Panc1 (cell line): ENCODE results near the gene SYTL5. TPM values are rescaled to one million over a fixed set of nuclear protein-coding genes. Genes with fewer than 3 reads are reported as not detected.

ENCODE experiments used
- ATAC-seq: fragments of 200-7000 bp; cut with Tn5 transposase; 2 replicates; pipeline ENCODE4 v1.9.1; 2020; ENCODE audit warnings: mild to moderate bottlenecking, moderate library complexity
- BruUV-seq: library from RNA; stranded (reverse); fragments of 400-500 nt; replicated peaks from 2 replicates; lab custom pipeline; 2021; lab: Mats Ljungman, UMichigan
- CTCF ChIA-PET: fragments of 300-600 bp; sonication (Branson Sonifier 250); formaldehyde crosslinking; loops from one replicate; lab custom pipeline; 2022; ENCODE audit warnings: antibody characterized with exemption; lab: Charles Lee
- POLR2A ChIA-PET: fragments of 300-600 bp; sonication (Branson Sonifier 250); formaldehyde crosslinking; loops from one replicate; lab custom pipeline; 2022; ENCODE audit warnings: antibody characterized with exemption; lab: Charles Lee
- DNase-seq: peaks from one replicate; pipeline ENCODE4 v3.0.0-alpha.2; 2010; ENCODE audit warnings: low read depth, low spot score
- H3K27ac ChIP-seq: 2 replicates; pipeline ENCODE4 v1.5.1; 2011; ENCODE audit warnings: mild to moderate bottlenecking, low read length, inconsistent platforms
- H3K27me3 ChIP-seq: fragments of 200-500 bp; sonication (Bioruptor generic); 2 replicates; pipeline ENCODE4 v1.6.0; 2014; ENCODE audit warnings: low read length, inconsistent platforms; ENCODE audit not compliant: control insufficient read depth, insufficient read depth
- H3K36me3 ChIP-seq: fragments of 200-500 bp; sonication (Bioruptor generic); 2 replicates; pipeline ENCODE4 v1.5.1; 2014; ENCODE audit warnings: inconsistent platforms, mild to moderate bottlenecking, low read length, moderate library complexity; ENCODE audit not compliant: control insufficient read depth, insufficient read depth
- H3K4me1 ChIP-seq: 2 replicates; pipeline ENCODE4 v1.5.1; 2011; ENCODE audit warnings: inconsistent platforms, mild to moderate bottlenecking, low read length, moderate library complexity; ENCODE audit not compliant: control insufficient read depth, insufficient read depth
- H3K4me3 ChIP-seq, 2 experiments: 2 replicates each; pipeline ENCODE4 v1.5.1; 2011 to 2012; ENCODE audit warnings: low read depth in 2 of 2, low read length in 2 of 2, mild to moderate bottlenecking in 2 of 2, inconsistent platforms in 1 of 2, moderate library complexity in 1 of 2
- H3K9me3 ChIP-seq: fragments of 200-500 bp; sonication (Bioruptor generic); 2 replicates; pipeline ENCODE4 v1.5.1; 2014; ENCODE audit warnings: low read depth, mild to moderate bottlenecking, inconsistent platforms, low read length, moderate library complexity; ENCODE audit not compliant: control insufficient read depth, insufficient read depth
- POLR2AphosphoS5 ChIP-seq: IDR thresholded peaks from 2 replicates; pipeline ENCODE4 v1.6.1; 2012; ENCODE audit warnings: mild to moderate bottlenecking, low read depth, low read length, moderate library complexity
- SIN3A ChIP-seq: IDR thresholded peaks from 2 replicates; pipeline ENCODE4 v1.6.1; 2012; ENCODE audit warnings: low read depth, mild to moderate bottlenecking, low read length, moderate library complexity, borderline replicate concordance; ENCODE audit not compliant: insufficient read depth
- TCF7L2 ChIP-seq: IDR thresholded peaks from 2 replicates; pipeline ENCODE4 v1.6.1; 2011; ENCODE audit warnings: mild to moderate bottlenecking, low read depth, low read length, inconsistent platforms
- in situ Hi-C: cut with HindIII; loops from 2 replicates; pipeline ENCODE4 v1.10.0; 2016; ENCODE audit warnings: low sequenced_read_pairs, low pct_unique_long_range_greater_than_20kb
- intact Hi-C: fragments of 100-400 bp; cut with micrococcal nuclease; formaldehyde crosslinking; loops from one replicate; pipeline ENCODE4 v1.10.0; 2022; ENCODE audit not compliant: unreplicated experiment
- total RNA-seq: library from RNA; stranded (reverse); gene quantifications from one replicate; pipeline ENCODE4 v1.2.1, GENCODE V29; 2021; ENCODE audit not compliant: unreplicated experiment
- TF ChIP-seq, protein P1 (sequence below), 2 experiments: IDR thresholded peaks; 2 replicates each; pipeline ENCODE4 v1.6.1; 2011 to 2012; ENCODE audit warnings: low read depth in 2 of 2, control low read depth in 1 of 2, low read length in 1 of 2, mild to moderate bottlenecking in 1 of 2, moderate library complexity in 1 of 2; ENCODE audit not compliant: insufficient read depth in 1 of 2
- TF ChIP-seq, protein P2 (sequence below): fragments of 450-650 bp; IDR thresholded peaks from 2 replicates; pipeline ENCODE4 v1.5.1; 2017; ENCODE audit warnings: mild to moderate bottlenecking

Gene SYTL5
- total RNA-seq, 1 experiment from 2014 or later, result 0.08 TPM

DNA sequence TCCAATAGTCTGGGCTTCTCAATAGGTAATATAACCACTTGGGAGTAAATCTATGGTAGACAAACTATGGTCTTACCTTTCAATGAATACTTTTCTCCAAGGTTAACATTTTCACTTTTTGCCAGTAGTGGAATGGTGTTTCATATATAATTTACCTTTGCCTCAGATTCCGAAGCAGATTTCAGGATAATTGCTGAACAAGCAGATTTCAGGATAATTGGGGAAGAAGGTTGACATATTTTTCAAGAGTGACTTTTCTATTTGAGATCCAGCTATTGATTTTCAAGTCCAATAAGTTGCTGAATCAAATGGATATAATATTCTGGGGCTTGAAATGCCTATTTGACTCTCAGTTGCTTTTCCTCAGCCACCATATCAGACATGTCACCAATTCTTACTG is 63.6 kb downstream of the SYTL5 start:
- no peak for DNase-seq
- in situ Hi-C loops (no loop called here), intact Hi-C loops (no loop called here)
- Histone ChIP-seq H3K9me3 (no peaks in the 10 kb centered on the region), H3K4me1 (no peaks in the 10 kb centered on the region), H3K27ac (no peak overlapping the region), H3K36me3 (no peaks in the 10 kb centered on the region), H3K27me3 (no peaks in the 10 kb centered on the region), H3K4me3 (no peak overlapping the region)
- POLR2A ChIA-PET, result no interaction called here
- CTCF ChIA-PET, result no interaction called here
- ATAC-seq, result no peak
- no TSS peak for BruUV-seq
- TF ChIP-seq, protein P1, sequence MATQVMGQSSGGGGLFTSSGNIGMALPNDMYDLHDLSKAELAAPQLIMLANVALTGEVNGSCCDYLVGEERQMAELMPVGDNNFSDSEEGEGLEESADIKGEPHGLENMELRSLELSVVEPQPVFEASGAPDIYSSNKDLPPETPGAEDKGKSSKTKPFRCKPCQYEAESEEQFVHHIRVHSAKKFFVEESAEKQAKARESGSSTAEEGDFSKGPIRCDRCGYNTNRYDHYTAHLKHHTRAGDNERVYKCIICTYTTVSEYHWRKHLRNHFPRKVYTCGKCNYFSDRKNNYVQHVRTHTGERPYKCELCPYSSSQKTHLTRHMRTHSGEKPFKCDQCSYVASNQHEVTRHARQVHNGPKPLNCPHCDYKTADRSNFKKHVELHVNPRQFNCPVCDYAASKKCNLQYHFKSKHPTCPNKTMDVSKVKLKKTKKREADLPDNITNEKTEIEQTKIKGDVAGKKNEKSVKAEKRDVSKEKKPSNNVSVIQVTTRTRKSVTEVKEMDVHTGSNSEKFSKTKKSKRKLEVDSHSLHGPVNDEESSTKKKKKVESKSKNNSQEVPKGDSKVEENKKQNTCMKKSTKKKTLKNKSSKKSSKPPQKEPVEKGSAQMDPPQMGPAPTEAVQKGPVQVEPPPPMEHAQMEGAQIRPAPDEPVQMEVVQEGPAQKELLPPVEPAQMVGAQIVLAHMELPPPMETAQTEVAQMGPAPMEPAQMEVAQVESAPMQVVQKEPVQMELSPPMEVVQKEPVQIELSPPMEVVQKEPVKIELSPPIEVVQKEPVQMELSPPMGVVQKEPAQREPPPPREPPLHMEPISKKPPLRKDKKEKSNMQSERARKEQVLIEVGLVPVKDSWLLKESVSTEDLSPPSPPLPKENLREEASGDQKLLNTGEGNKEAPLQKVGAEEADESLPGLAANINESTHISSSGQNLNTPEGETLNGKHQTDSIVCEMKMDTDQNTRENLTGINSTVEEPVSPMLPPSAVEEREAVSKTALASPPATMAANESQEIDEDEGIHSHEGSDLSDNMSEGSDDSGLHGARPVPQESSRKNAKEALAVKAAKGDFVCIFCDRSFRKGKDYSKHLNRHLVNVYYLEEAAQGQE (IDR thresholded peaks at IDR 0.05; ENCODE audit: insufficient read depth in 1 of 2, low read depth in 2 of 2, low read length in 1 of 2), result no peak
- TF ChIP-seq TCF7L2, result no peak
- TF ChIP-seq, protein P2, sequence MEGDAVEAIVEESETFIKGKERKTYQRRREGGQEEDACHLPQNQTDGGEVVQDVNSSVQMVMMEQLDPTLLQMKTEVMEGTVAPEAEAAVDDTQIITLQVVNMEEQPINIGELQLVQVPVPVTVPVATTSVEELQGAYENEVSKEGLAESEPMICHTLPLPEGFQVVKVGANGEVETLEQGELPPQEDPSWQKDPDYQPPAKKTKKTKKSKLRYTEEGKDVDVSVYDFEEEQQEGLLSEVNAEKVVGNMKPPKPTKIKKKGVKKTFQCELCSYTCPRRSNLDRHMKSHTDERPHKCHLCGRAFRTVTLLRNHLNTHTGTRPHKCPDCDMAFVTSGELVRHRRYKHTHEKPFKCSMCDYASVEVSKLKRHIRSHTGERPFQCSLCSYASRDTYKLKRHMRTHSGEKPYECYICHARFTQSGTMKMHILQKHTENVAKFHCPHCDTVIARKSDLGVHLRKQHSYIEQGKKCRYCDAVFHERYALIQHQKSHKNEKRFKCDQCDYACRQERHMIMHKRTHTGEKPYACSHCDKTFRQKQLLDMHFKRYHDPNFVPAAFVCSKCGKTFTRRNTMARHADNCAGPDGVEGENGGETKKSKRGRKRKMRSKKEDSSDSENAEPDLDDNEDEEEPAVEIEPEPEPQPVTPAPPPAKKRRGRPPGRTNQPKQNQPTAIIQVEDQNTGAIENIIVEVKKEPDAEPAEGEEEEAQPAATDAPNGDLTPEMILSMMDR, result no peak
- no peak for TF ChIP-seq SIN3A
- no peak for TF ChIP-seq POLR2AphosphoS5

DNA sequence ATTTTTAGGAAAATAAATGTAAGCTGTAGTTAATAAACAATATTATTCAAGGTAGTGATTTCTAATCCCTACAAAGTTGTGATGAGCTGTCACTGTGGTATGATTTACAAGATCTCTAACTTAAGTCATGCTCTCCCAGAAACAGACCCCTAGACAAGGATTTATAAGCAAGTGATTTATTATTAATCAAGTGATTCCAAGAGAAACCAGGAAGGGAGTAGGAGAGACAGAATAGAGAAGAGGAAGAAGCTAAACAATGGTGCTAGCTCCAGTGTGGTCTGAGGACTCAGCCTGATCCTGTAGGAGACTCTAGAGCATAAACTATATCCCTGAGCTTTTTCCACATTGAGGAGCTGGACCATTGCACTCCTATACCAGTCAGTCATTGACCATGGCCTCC is 73.1 kb downstream of the SYTL5 start:
- Histone ChIP-seq H3K4me3 (no peak overlapping the region), H3K9me3 (no peaks in the 10 kb centered on the region), H3K36me3 (no peaks in the 10 kb centered on the region), H3K27me3 (no peaks in the 10 kb centered on the region), H3K27ac (no peak overlapping the region), H3K4me1 (no peaks in the 10 kb centered on the region)
- DNase-seq (no peak), ATAC-seq (no peak)
- ChIA-PET CTCF (no interaction called here), POLR2A (no interaction called here)
- TF ChIP-seq, protein P1 (IDR thresholded peaks at IDR 0.05; ENCODE audit: insufficient read depth in 1 of 2, low read depth in 2 of 2, low read length in 1 of 2), result no peak
- TF ChIP-seq SIN3A, result no peak
- no peak for TF ChIP-seq POLR2AphosphoS5
- TF ChIP-seq TCF7L2, result no peak
- TF ChIP-seq, protein P2, result no peak
- intact Hi-C loops (no loop called here), in situ Hi-C loops (no loop called here)
- BruUV-seq, result no TSS peak
